H1 (cell line): ENCODE results near the gene SLC25A22.

Source experiments
- ATF3 ChIP-seq: IDR thresholded peaks from 2 replicates; pipeline ENCODE4 v1.6.1; 2011; ENCODE audit warnings: low read depth, mild to moderate bottlenecking, low read length; ENCODE audit not compliant: insufficient read depth
- CTCF ChIP-seq, 3 experiments: IDR thresholded peaks; 1 replicate in 2 of 3; 2 replicates in 1 of 3; pipeline versions ENCODE4 v1.5.1 to v1.6.1; 2011; ENCODE audit warnings: low read length in 3 of 3, mild to moderate bottlenecking in 3 of 3, inconsistent platforms in 2 of 3, low read depth in 1 of 3, moderate library complexity in 1 of 3; ENCODE audit not compliant: insufficient read depth in 1 of 3; ENCODE audit errors: control extremely low read depth in 1 of 3
- EP300 ChIP-seq, 2 experiments: IDR thresholded peaks; 1 replicate in 1 of 2; 2 replicates in 1 of 2; pipeline ENCODE4 v1.6.1; 2011 to 2012; ENCODE audit warnings: low read depth in 2 of 2, low read length in 2 of 2, mild to moderate bottlenecking in 2 of 2, borderline replicate concordance in 1 of 2, inconsistent platforms in 1 of 2, moderate library complexity in 1 of 2
- EZH2 ChIP-seq: fragments of 200-600 bp; sonication (generic); IDR thresholded peaks from 2 replicates; pipeline ENCODE4 v1.7.1; 2012; ENCODE audit warnings: low read depth, mild to moderate bottlenecking, moderate library complexity, low read length, inconsistent platforms; ENCODE audit not compliant: severe bottlenecking
- JUND ChIP-seq: IDR thresholded peaks from 2 replicates; pipeline ENCODE4 v1.6.1; 2011; ENCODE audit warnings: mild to moderate bottlenecking, improper control_type of control experiment, low read length
- KDM5A ChIP-seq: fragments of 200-600 bp; IDR thresholded peaks from 2 replicates; pipeline ENCODE4 v1.7.1; 2012; ENCODE audit warnings: mild to moderate bottlenecking, low read length, inconsistent platforms, mixed read lengths
- NRF1 ChIP-seq: IDR thresholded peaks from 2 replicates; pipeline ENCODE4 v1.6.1; 2011; ENCODE audit warnings: mild to moderate bottlenecking, low read depth, low read length, improper control_type of control experiment
- POLR2A ChIP-seq, 2 experiments: IDR thresholded peaks; 1 replicate in 1 of 2; 2 replicates in 1 of 2; pipeline ENCODE4 v1.6.1; 2011; ENCODE audit warnings: low read depth in 2 of 2, low read length in 2 of 2, mild to moderate bottlenecking in 2 of 2; ENCODE audit errors: control extremely low read depth in 1 of 2
- POLR2AphosphoS5 ChIP-seq: IDR thresholded peaks from 2 replicates; pipeline ENCODE4 v1.6.1; 2011; ENCODE audit warnings: low read depth, low read length
- SUZ12 ChIP-seq: fragments of 200-600 bp; sonication (generic); IDR thresholded peaks from 2 replicates; pipeline ENCODE4 v1.6.1; 2012; ENCODE audit warnings: mild to moderate bottlenecking, inconsistent platforms, low read length, moderate library complexity, mixed read lengths
- TCF12 ChIP-seq: IDR thresholded peaks from 2 replicates; pipeline ENCODE4 v1.6.1; 2011; ENCODE audit warnings: low read depth, mild to moderate bottlenecking, low read length
- TEAD4 ChIP-seq: IDR thresholded peaks from 2 replicates; pipeline ENCODE4 v1.6.1; 2012; ENCODE audit warnings: low read depth, low read length, inconsistent platforms, mixed read lengths

- TF ChIP-seq SUZ12 (no peak), TCF12 (no peak), JUND (no peak), EP300 (IDR thresholded peaks at IDR 0.05; ENCODE audit: borderline replicate concordance in 1 of 2, low read depth in 2 of 2, low read length in 2 of 2) (no peak), ATF3 (no peak), EZH2 (no peak), POLR2A (IDR thresholded peaks at IDR 0.05; ENCODE audit: control extremely low read depth in 1 of 2, low read depth in 2 of 2, low read length in 2 of 2) (no peak; a peak in 1 of 3 replicates), TEAD4 (no peak), CTCF (IDR thresholded peaks at IDR 0.05; ENCODE audit: control extremely low read depth in 1 of 3, insufficient read depth in 1 of 3, low read depth in 1 of 3, low read length in 3 of 3) (no peak), KDM5A (no peak), NRF1 (no peak), POLR2AphosphoS5 (peak; percentile 64; the same call in 1 of the 2 replicates)
Measured at GRCh38 chr11:812390-812789, 14.3 kb upstream of the SLC25A22 start.
